GM12865 (cell line): ENCODE measurements around the gene ZNF821.

ENCODE experiments used
- DNase-seq: peaks from one replicate; pipeline ENCODE4 v3.0.0; 2010; ENCODE audit warnings: low read depth
- H3K4me3 ChIP-seq: 2 replicates; pipeline ENCODE4 v1.5.1; 2011; ENCODE audit warnings: mild to moderate bottlenecking, low read depth, low read length, control low read depth
- TF ChIP-seq, protein P1 (sequence below): IDR thresholded peaks from 2 replicates; pipeline ENCODE4 v1.5.1; 2011; ENCODE audit warnings: low read length, control low read depth, low read depth, inconsistent platforms; ENCODE audit not compliant: insufficient read depth; ENCODE audit errors: missing control alignments

ZNF821 gene, protein sequence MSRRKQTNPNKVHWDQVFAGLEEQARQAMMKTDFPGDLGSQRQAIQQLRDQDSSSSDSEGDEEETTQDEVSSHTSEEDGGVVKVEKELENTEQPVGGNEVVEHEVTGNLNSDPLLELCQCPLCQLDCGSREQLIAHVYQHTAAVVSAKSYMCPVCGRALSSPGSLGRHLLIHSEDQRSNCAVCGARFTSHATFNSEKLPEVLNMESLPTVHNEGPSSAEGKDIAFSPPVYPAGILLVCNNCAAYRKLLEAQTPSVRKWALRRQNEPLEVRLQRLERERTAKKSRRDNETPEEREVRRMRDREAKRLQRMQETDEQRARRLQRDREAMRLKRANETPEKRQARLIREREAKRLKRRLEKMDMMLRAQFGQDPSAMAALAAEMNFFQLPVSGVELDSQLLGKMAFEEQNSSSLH

DNA sequence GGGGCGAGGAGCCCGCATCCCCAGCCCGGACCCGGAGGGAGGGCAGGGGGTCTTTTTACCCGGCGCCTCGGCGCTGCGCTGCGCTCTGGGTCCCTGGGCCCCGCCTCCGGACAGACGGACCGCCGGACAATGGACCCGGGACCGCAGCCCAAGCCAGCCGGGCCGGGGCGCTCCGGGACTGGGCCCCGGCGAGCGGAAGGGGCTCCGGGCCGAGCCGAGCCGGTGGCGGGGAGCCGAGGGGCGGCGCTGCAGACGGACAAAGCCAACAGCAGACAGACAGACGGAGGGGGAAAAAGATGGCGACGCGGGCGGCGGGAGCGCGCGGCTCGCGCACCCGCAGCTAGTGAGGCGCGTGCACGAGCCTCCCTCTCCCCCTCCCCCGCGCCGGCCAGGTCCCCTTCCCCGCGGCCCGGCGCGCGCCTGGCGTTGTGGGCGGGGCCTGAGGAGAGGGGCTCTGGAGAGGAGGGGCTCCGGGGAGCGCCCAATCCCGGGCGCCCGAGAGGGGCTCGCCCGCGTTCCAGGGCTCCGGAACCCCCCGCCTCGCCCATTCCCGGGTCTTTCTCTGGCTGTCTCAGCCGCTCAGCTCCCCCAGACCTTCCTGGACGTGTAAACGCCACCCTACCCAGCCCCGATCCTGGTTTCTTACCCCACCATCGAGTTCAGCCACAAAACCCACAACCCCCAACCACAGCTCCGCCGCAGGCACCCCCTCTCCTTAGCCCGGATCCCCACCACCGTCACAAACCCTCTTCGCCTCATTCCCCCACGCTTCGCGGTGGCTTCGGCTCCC lies at the start of gene ZNF821:
ZNF821 (minus strand) TSS at position 334 of the 790 bp plus-strand sequence. CDS start 4,236 bp downstream, outside the sequence.
- DNase-seq, result peak; percentile 87
- TF ChIP-seq, protein P1, sequence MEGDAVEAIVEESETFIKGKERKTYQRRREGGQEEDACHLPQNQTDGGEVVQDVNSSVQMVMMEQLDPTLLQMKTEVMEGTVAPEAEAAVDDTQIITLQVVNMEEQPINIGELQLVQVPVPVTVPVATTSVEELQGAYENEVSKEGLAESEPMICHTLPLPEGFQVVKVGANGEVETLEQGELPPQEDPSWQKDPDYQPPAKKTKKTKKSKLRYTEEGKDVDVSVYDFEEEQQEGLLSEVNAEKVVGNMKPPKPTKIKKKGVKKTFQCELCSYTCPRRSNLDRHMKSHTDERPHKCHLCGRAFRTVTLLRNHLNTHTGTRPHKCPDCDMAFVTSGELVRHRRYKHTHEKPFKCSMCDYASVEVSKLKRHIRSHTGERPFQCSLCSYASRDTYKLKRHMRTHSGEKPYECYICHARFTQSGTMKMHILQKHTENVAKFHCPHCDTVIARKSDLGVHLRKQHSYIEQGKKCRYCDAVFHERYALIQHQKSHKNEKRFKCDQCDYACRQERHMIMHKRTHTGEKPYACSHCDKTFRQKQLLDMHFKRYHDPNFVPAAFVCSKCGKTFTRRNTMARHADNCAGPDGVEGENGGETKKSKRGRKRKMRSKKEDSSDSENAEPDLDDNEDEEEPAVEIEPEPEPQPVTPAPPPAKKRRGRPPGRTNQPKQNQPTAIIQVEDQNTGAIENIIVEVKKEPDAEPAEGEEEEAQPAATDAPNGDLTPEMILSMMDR, result no peak
- peak within 1 kb of the TSS; percentile 91 for H3K4me3 ChIP-seq

DNA sequence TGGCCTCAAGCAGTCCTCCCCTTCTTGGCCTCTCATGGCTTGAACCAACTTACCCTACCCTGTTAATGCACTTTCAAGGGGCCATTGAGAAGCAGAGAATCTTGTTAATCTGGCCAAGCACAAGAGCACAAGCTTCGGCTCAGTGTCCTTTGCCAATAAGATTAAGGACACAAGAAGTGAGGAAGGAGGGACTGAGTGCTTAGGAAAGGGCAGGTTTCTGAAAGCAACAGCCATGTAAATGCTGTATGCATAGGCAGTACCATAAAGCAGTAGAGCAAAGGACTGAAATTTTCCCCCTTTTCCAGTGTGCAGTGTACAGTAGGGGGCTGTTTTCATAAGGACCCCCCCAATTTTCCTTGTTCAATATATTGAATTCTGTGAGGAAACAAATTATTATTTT lies 49.0 kb upstream of the ZNF821 start:
- H3K4me3 ChIP-seq, result no peak overlapping the region
- no peak for DNase-seq
- TF ChIP-seq, protein P1, result no peak

- TF ChIP-seq, protein P1, result no peak
- no peak overlapping the region for H3K4me3 ChIP-seq
- DNase-seq, result no peak
Observed at GRCh38 chr16:71931599-71931998, 47.6 kb upstream of the ZNF821 start.

DNA sequence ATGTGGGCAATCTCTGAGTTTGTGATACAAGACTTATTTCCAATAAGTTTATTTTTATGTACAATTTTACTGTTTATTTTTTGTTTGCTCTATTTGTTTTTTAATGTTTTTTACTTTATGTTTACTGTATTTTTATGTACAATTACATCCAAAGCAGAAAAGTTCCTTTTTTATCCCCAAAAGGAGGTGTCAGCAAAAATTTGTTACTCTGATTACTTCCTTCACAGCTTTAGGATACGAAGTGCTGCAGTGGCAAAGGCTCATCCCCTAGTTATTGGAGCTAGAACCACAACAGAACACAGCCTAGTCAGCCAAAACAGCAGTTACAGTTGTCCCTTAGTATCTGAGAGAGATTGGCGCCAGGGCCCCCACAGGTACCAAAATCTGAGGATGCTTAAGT lies 47.0 kb upstream of the ZNF821 start:
- DNase-seq, result no peak
- TF ChIP-seq, protein P1, result no peak
- no peak overlapping the region for H3K4me3 ChIP-seq

- TF ChIP-seq, protein P1, result no peak
- no peak overlapping the region for H3K4me3 ChIP-seq
- no peak for DNase-seq
Observed at GRCh38 chr16:71930013-71930563, 46.1 kb upstream of the ZNF821 start.

- TF ChIP-seq, protein P1, result no peak
- no peak overlapping the region for H3K4me3 ChIP-seq
- DNase-seq, result no peak
Observed at GRCh38 chr16:71929048-71929447, 45.1 kb upstream of the ZNF821 start.
